ENCODE measurements around the gene TASL. TPM values are rescaled to one million over a fixed set of nuclear protein-coding genes. Genes with fewer than 3 reads are reported as not detected.

TASL gene
- total and polyA plus RNA-seq, 12 donors, result 0.12 to 2.6 (median 0.28) TPM; not detected in 2

- Histone ChIP-seq H3K36me3 (no peaks in the 10 kb centered on the region), H3K4me3 (no peak overlapping the region), H3K9me3 (peaks cover 0 to 19% (median 5%) of the 10 kb centered on the region in 11 donors), H3K27ac (no peak overlapping the region), H3K27me3 (no peaks in the 10 kb centered on the region), H3K4me1 (peaks cover 0 to 18% (median 0%) of the 10 kb centered on the region in 9 donors)
- peak in 3 of 8 donors; percentile 24 to 52 (median 25) for ATAC-seq
- intact Hi-C loops (cut with DNase I), result loop anchor here in 1 of 10 donors (10.0 kb wide), 1 partner anchor 45 kb away; the partner anchor contains the start of gene TASL
- DNase-seq, result no peak
- WGBS, 2 donors, result 90 to 93% methylated on average over 3 of the region's 3 CpGs
- TF ChIP-seq, protein P1, sequence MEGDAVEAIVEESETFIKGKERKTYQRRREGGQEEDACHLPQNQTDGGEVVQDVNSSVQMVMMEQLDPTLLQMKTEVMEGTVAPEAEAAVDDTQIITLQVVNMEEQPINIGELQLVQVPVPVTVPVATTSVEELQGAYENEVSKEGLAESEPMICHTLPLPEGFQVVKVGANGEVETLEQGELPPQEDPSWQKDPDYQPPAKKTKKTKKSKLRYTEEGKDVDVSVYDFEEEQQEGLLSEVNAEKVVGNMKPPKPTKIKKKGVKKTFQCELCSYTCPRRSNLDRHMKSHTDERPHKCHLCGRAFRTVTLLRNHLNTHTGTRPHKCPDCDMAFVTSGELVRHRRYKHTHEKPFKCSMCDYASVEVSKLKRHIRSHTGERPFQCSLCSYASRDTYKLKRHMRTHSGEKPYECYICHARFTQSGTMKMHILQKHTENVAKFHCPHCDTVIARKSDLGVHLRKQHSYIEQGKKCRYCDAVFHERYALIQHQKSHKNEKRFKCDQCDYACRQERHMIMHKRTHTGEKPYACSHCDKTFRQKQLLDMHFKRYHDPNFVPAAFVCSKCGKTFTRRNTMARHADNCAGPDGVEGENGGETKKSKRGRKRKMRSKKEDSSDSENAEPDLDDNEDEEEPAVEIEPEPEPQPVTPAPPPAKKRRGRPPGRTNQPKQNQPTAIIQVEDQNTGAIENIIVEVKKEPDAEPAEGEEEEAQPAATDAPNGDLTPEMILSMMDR (IDR thresholded peaks at IDR 0.05), result no peak
Observed at GRCh38 chrX:30620125-30620524, 42.6 kb upstream of the TASL start.

DNA sequence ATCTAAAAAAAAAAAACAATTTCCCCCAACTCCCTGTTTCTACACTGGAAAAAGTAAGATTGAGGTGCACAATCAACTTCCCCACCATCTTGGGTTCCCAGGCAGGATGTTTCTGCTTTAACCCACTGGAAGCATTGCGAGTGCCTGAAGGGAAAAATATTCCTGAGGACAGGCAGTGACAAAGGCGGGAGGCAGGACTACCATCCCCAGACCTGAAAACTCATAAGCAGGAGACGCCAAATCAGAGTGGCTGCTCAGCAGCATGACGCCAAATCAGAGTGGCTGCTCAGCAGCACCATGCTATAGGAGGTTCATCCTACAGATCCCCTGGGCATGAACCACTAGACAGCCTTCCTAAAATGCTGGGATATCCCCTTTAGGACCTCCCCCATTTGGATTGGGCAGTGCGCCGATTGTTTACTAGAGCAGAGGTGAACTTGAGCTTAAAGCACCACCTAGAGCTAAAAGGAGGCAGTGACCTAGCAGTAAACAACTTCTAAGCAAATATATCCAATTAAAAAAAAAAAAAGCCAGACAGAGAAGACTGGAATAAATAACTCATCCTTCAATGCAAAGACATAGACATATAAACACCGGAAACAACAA, 40.7 kb upstream of the TASL start:
- Histone ChIP-seq H3K27ac (no peak overlapping the region), H3K4me3 (no peak overlapping the region), H3K9me3 (peaks cover 0 to 19% (median 5%) of the 10 kb centered on the region in 11 donors), H3K36me3 (no peaks in the 10 kb centered on the region), H3K4me1 (peaks cover 0 to 18% (median 0%) of the 10 kb centered on the region in 9 donors), H3K27me3 (no peaks in the 10 kb centered on the region)
- 77 to 78% methylated on average over 7 of the region's 7 CpGs for WGBS, 2 donors
- ATAC-seq (no peak), DNase-seq (no peak)
- TF ChIP-seq, protein P1 (IDR thresholded peaks at IDR 0.05), result peak in 2 of 9 donors; percentile 18 to 25
- intact Hi-C loops (cut with DNase I), result no loop called here

DNA sequence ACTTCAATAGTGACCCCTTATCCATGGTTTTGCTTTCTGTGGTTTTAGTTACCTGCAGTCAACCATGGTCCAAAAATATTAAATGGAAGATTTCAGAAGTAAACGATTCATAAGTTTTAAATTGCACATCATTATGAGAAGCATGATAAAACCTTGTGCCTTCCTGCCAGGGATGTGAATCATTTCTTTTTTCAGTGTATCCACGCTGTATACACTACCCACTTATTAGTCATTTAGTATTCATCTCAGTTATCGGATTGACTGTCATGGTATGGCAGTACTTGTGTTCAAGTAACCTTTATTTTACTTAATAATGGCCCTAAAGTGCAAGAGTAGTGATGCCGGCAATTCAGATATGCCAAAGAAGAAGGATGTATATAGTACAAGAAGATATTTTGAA, 37.7 kb upstream of the TASL start:
- Histone ChIP-seq H3K27ac (no peak overlapping the region), H3K27me3 (no peaks in the 10 kb centered on the region), H3K36me3 (no peaks in the 10 kb centered on the region), H3K9me3 (peaks cover 0 to 8% (median 0%) of the 10 kb centered on the region in 11 donors), H3K4me1 (peaks cover 0 to 6% (median 0%) of the 10 kb centered on the region in 9 donors), H3K4me3 (no peak overlapping the region)
- WGBS, 2 donors, result 80 to 92% methylated on average over 4 of the region's 4 CpGs
- intact Hi-C loops (cut with DNase I), result no loop called here
- DNase-seq (no peak), ATAC-seq (no peak)
- TF ChIP-seq, protein P1 (IDR thresholded peaks at IDR 0.05), result no peak

DNA sequence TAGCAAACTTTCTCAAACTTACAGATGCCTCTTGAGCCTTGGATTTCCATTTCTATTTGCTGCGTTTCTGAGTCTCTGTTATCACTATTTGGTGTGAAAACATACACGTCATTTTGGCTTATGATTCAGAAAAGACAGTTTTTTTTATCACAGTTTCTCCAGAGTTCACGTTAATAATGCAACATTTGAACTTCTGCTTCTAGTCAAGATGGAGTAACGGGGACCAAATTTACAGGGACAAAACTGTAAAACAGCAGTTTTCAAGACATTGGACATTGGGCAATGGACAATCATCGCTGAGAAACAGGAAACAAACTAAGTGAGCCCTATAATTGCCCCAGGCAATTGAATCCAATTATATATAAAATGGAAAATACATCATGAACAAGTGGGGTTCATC, 36.2 kb upstream of the TASL start:
- Histone ChIP-seq H3K27ac (peak overlapping the region in 1 of 10 donors; percentile 81), H3K36me3 (no peaks in the 10 kb centered on the region), H3K4me1 (peaks cover 0 to 2% (median 0%) of the 10 kb centered on the region in 9 donors), H3K9me3 (peaks cover 0 to 8% (median 0%) of the 10 kb centered on the region in 11 donors), H3K27me3 (no peaks in the 10 kb centered on the region), H3K4me3 (peak overlapping the region in 1 of 10 donors; percentile 32)
- TF ChIP-seq, protein P1 (IDR thresholded peaks at IDR 0.05), result no peak
- ATAC-seq, result no peak
- DNase-seq, result no peak
- 71 to 72% methylated on average over 5 of the region's 5 CpGs for WGBS, 2 donors
- intact Hi-C loops (cut with DNase I), result no loop called here
